ENCODE data around the gene CRYL1. TPM values are rescaled to one million over a fixed set of nuclear protein-coding genes. Genes with fewer than 3 reads are reported as not detected.

The CRYL1 gene
- total and polyA plus RNA-seq, 9 of the 15 experiments (the other 6 are each of a cell fraction or from before 2014, with no cell fraction given): 1.0 to 6.9 (median 2.4) TPM

GRCh38 chr13:20363172-20363571 lies 162.5 kb downstream of the CRYL1 start (continued):
- TF ChIP-seq NCOA2 (IDR thresholded peaks at IDR 0.05; ENCODE audit: partially characterized antibody in 2 of 2) (no peak), SNAPC5 (CRISPR knock-in tag; IDR thresholded peaks at IDR 0.05) (no peak), FOXA1 (IDR thresholded peaks at IDR 0.05; ENCODE audit: borderline replicate concordance) (no peak), C11orf30 (IDR thresholded peaks at IDR 0.05; ENCODE audit: low read depth) (no peak), ZNF764 (CRISPR knock-in tag; IDR thresholded peaks at IDR 0.05; ENCODE audit: low read depth) (no peak), NCOA4 (IDR thresholded peaks at IDR 0.05; ENCODE audit: partially characterized antibody) (no peak), LEF1 (IDR thresholded peaks at IDR 0.05) (no peak), BRD9 (IDR thresholded peaks at IDR 0.05; ENCODE audit: low read depth, partially characterized antibody) (no peak), MED1 (CRISPR knock-in tag; IDR thresholded peaks at IDR 0.05; ENCODE audit: borderline replicate concordance) (no peak), CEBPB (tag; IDR thresholded peaks at IDR 0.05) (no peak), KLF1 (tag; IDR thresholded peaks at IDR 0.05) (no peak), PBX2 (CRISPR knock-in tag; IDR thresholded peaks at IDR 0.05; ENCODE audit: low read depth) (no peak), PBX2 (tag; conservative IDR thresholded peaks at IDR 0.05; ENCODE audit: low read depth) (no peak)

All from K562 (cell line).